HG02938 (cell line): Measurements from ENCODE around the gene TRUB2.
"Not testable (repeated sequence)": the region's sequence is repeated elsewhere in the genome, so short reads cannot be mapped to it uniquely, and the experiment has no call there.

Experiments used
- ATAC-seq: cut with Tn5 transposase; IDR thresholded peaks from one replicate; pipeline ENCODE4 v1.9.1; 2021; ENCODE audit warnings: mild to moderate bottlenecking, moderate library complexity; ENCODE audit not compliant: unreplicated experiment

TRUB2 gene

GRCh38 chr9:128341435-128341849, 19.2 kb upstream of the TRUB2 start:
- ATAC-seq, result no peak

GRCh38 chr9:128340691-128341434, 18.6 kb upstream of the TRUB2 start:
- peak; percentile 28 for ATAC-seq

- peak; percentile 67 for ATAC-seq
Measured at GRCh38 chr9:128339761-128340690, 17.8 kb upstream of the TRUB2 start, which contains the start of gene SLC27A4. TSS of gene SLC27A4 (plus strand) at chr9:128340527. CDS start at chr9:128343133, 2,606 bp downstream.

GRCh38 chr9:128338852-128339614, 16.8 kb upstream of the TRUB2 start:
- not testable (repeated sequence) for ATAC-seq

- no peak for ATAC-seq
Measured at GRCh38 chr9:128337936-128338335, 15.7 kb upstream of the TRUB2 start.

GRCh38 chr9:128335914-128336313, 13.7 kb upstream of the TRUB2 start:
- no peak for ATAC-seq

GRCh38 chr9:128335161-128335560, 12.9 kb upstream of the TRUB2 start:
- no peak for ATAC-seq

GRCh38 chr9:128333451-128333869, 11.2 kb upstream of the TRUB2 start:
- no peak for ATAC-seq

- no peak for ATAC-seq
Measured at GRCh38 chr9:128325629-128326028, 3.4 kb upstream of the TRUB2 start.

- no peak for ATAC-seq
Measured at GRCh38 chr9:128324401-128324800, 2.2 kb upstream of the TRUB2 start.

- no peak for ATAC-seq
Measured at GRCh38 chr9:128323791-128324190, 1.5 kb upstream of the TRUB2 start.

GRCh38 chr9:128323212-128323730, 1.0 kb upstream of the TRUB2 start:
- ATAC-seq, result no peak

- ATAC-seq, result peak; percentile 10
Measured at GRCh38 chr9:128321879-128322403, 306 bp downstream of the TRUB2 start.

GRCh38 chr9:128321343-128321742, 904 bp downstream of the TRUB2 start:
- no peak for ATAC-seq

GRCh38 chr9:128317629-128318028, 4.6 kb downstream of the TRUB2 start:
- no peak for ATAC-seq

GRCh38 chr9:128316421-128316820, 5.8 kb downstream of the TRUB2 start:
- ATAC-seq, result no peak

- ATAC-seq, result no peak
Measured at GRCh38 chr9:128314697-128315096, 7.5 kb downstream of the TRUB2 start.

GRCh38 chr9:128310461-128310860, 11.8 kb downstream of the TRUB2 start:
- no peak for ATAC-seq

GRCh38 chr9:128309551-128309950, 12.7 kb downstream of the TRUB2 start:
- ATAC-seq, result no peak

GRCh38 chr9:128304971-128305288, 17.3 kb downstream of the TRUB2 start:
- no peak for ATAC-seq
